ENCODE measurements around the gene MSRB3.

DNA sequence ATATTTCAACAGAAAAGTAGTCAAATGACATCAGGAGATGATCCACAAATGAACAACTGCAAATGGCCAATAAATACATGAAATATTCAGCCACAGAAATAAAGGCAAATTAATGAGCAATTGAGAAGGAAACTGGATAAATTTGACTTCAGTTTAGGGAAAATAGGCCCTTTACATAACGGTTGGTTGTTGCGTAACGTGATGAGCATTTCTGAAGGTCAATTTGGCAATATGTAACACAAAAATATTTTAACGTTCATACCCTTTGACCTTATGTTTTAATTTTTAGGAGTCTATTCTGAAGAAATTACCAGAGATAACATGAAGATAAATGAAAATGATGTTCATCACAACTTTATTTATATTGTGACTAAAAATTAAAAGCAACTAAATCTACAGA, 14.7 kb upstream of the MSRB3 start:
- TF ChIP-seq, protein P1, sequence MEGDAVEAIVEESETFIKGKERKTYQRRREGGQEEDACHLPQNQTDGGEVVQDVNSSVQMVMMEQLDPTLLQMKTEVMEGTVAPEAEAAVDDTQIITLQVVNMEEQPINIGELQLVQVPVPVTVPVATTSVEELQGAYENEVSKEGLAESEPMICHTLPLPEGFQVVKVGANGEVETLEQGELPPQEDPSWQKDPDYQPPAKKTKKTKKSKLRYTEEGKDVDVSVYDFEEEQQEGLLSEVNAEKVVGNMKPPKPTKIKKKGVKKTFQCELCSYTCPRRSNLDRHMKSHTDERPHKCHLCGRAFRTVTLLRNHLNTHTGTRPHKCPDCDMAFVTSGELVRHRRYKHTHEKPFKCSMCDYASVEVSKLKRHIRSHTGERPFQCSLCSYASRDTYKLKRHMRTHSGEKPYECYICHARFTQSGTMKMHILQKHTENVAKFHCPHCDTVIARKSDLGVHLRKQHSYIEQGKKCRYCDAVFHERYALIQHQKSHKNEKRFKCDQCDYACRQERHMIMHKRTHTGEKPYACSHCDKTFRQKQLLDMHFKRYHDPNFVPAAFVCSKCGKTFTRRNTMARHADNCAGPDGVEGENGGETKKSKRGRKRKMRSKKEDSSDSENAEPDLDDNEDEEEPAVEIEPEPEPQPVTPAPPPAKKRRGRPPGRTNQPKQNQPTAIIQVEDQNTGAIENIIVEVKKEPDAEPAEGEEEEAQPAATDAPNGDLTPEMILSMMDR (IDR thresholded peaks at IDR 0.05; ENCODE audit: poor library complexity): no peak
- TF ChIP-seq EZH2 (IDR thresholded peaks at IDR 0.05; ENCODE audit: borderline replicate concordance): no peak

All from hepatocyte (in vitro differentiated cells).